SK-N-SH (cell line): ENCODE results near the gene KCNT1. TPM values are rescaled to one million over a fixed set of nuclear protein-coding genes. Genes with fewer than 3 reads are reported as not detected.

Experiments used
- CTCF ChIA-PET: fragments of 300-600, 350-600 bp; formaldehyde crosslinking; extraction: SDS; loops from one replicate; lab custom pipeline; 2021; lab: Yijun Ruan, JAX
- POLR2A ChIA-PET: fragments of 350-600 bp; sonication (Branson Sonifier 250); formaldehyde crosslinking; extraction: SDS; loops from one replicate; lab custom pipeline; 2020; ENCODE audit warnings: antibody characterized with exemption, inconsistent platforms; lab: Yijun Ruan, JAX
- DNase-seq: peaks from one replicate; pipeline ENCODE4 v3.0.0; 2012
- H2AFZ ChIP-seq: fragments of 200-600 bp; sonication (generic); 2 replicates; pipeline ENCODE4 v1.8.1; 2016; ENCODE audit warnings: antibody characterized with exemption, mild to moderate bottlenecking, low read depth
- H3F3A ChIP-seq: fragments of 200-600 bp; sonication (generic); replicated peaks from 2 replicates; pipeline ENCODE3; 2016; ENCODE audit warnings: antibody characterized with exemption, mild to moderate bottlenecking; ENCODE audit not compliant: insufficient read depth
- H3K27ac ChIP-seq, 2 experiments: fragments of 200-500 bp in 1 of 2; fragments of 200-600 bp in 1 of 2; sonication (Bioruptor generic) in 1 of 2; sonication (generic), shearing (Covaris generic) in 1 of 2; 2 replicates each; pipeline versions ENCODE4 v1.5.1 to v1.6.1; 2014 to 2016; ENCODE audit warnings: low read depth in 2 of 2, inconsistent platforms in 1 of 2, low read length in 1 of 2, mild to moderate bottlenecking in 1 of 2, mixed read lengths in 1 of 2
- H3K27me3 ChIP-seq: fragments of 200-600 bp; sonication (generic), shearing (Covaris generic); 2 replicates; pipeline ENCODE4 v1.6.1; 2016; ENCODE audit warnings: mixed run types; ENCODE audit not compliant: insufficient read depth
- H3K36me3 ChIP-seq, 2 experiments: fragments of 200-500 bp in 1 of 2; fragments of 200-600 bp in 1 of 2; sonication (Bioruptor generic) in 1 of 2; sonication (generic) in 1 of 2; replicated peaks in 1 of 2; 2 replicates each; pipeline versions ENCODE3 to v1.5.1; 2014 to 2016; ENCODE audit warnings: low read length in 1 of 2, mild to moderate bottlenecking in 1 of 2; ENCODE audit not compliant: insufficient read depth in 2 of 2, control insufficient read depth in 1 of 2
- H3K4me1 ChIP-seq, 2 experiments: fragments of 200-500 bp in 1 of 2; fragments of 200-600 bp in 1 of 2; sonication (Bioruptor generic) in 1 of 2; sonication (generic), shearing (Covaris generic) in 1 of 2; 2 replicates each; pipeline versions ENCODE4 v1.5.1 to v1.6.1; 2014 to 2016; ENCODE audit warnings: low read depth in 1 of 2, low read length in 1 of 2, mixed run types in 1 of 2; ENCODE audit not compliant: insufficient read depth in 2 of 2, control insufficient read depth in 1 of 2
- H3K4me2 ChIP-seq: fragments of 200-600 bp; sonication (generic), shearing (Covaris generic); 2 replicates; pipeline ENCODE4 v1.6.1; 2017; ENCODE audit warnings: mixed run types
- H3K4me3 ChIP-seq, 2 experiments: fragments of 200-500 bp in 1 of 2; fragments of 200-600 bp in 1 of 2; sonication (Bioruptor generic) in 1 of 2; sonication (generic), shearing (Covaris generic) in 1 of 2; 2 replicates each; pipeline versions ENCODE4 v1.5.1 to v1.8.1; 2014 to 2016; ENCODE audit warnings: low read depth in 2 of 2, inconsistent platforms in 1 of 2, low read length in 1 of 2, mild to moderate bottlenecking in 1 of 2, mixed read lengths in 1 of 2, moderate library complexity in 1 of 2
- H3K79me2 ChIP-seq: fragments of 200-600 bp; sonication (generic); 2 replicates; pipeline ENCODE4 v1.8.1; 2017; ENCODE audit warnings: mild to moderate bottlenecking; ENCODE audit not compliant: insufficient read depth
- H3K9ac ChIP-seq: fragments of 200-600 bp; sonication (generic); 2 replicates; pipeline ENCODE4 v1.6.1; 2017; ENCODE audit warnings: mixed run types
- H3K9me2 ChIP-seq: fragments of 200-600 bp; sonication (generic); 2 replicates; pipeline ENCODE4 v1.6.1; 2017; ENCODE audit warnings: mixed run types
- H3K9me3 ChIP-seq: fragments of 200-600 bp; sonication (generic); 2 replicates; pipeline ENCODE4 v1.6.1; 2017; ENCODE audit warnings: mixed run types, mild to moderate bottlenecking, moderate library complexity
- H4K20me1 ChIP-seq: fragments of 200-600 bp; sonication (generic); 2 replicates; pipeline ENCODE4 v1.6.1; 2017; ENCODE audit warnings: mild to moderate bottlenecking, mixed run types; ENCODE audit not compliant: insufficient read depth
- CHD2 ChIP-seq: fragments of 150-350 bp; IDR thresholded peaks from 2 replicates; pipeline ENCODE4 v1.6.1; 2018; ENCODE audit warnings: low read length; ENCODE audit not compliant: partially characterized antibody
- ELF1 ChIP-seq: IDR thresholded peaks from 2 replicates; pipeline ENCODE4 v1.4.0; 2012
- EP300 ChIP-seq, 2 experiments: IDR thresholded peaks; 2 replicates each; pipeline versions ENCODE4 v1.4.0 to v1.6.1; 2012; ENCODE audit warnings: borderline replicate concordance in 1 of 2, low read depth in 1 of 2, low read length in 1 of 2
- EZH2phosphoT487 ChIP-seq: fragments of 200-600 bp; sonication (generic); IDR thresholded peaks from 2 replicates; pipeline ENCODE4 v1.6.1; 2017; ENCODE audit warnings: low read depth, mixed run types, mild to moderate bottlenecking, antibody characterized with exemption, moderate library complexity, borderline replicate concordance
- FOSL2 ChIP-seq: IDR thresholded peaks from 2 replicates; pipeline ENCODE4 v1.4.0; 2012; ENCODE audit warnings: low read depth, mild to moderate bottlenecking, moderate library complexity, borderline replicate concordance
- FOXM1 ChIP-seq: IDR thresholded peaks from 2 replicates; pipeline ENCODE4 v1.4.0; 2012; ENCODE audit warnings: low read depth, mild to moderate bottlenecking
- GABPA ChIP-seq: IDR thresholded peaks from 2 replicates; pipeline ENCODE4 v1.4.0; 2012; ENCODE audit warnings: low read depth, mild to moderate bottlenecking
- JUND ChIP-seq: IDR thresholded peaks from 2 replicates; pipeline ENCODE4 v1.4.0; 2012
- MEF2A ChIP-seq: IDR thresholded peaks from 2 replicates; pipeline ENCODE4 v1.4.0; 2012; ENCODE audit warnings: low read depth, borderline replicate concordance
- NFIC ChIP-seq: IDR thresholded peaks from 2 replicates; pipeline ENCODE4 v1.4.0; 2012; ENCODE audit warnings: borderline replicate concordance
- NRF1 ChIP-seq: IDR thresholded peaks from 2 replicates; pipeline ENCODE4 v1.6.1; 2012; ENCODE audit warnings: low read depth, mild to moderate bottlenecking, low read length
- POLR2AphosphoS5 ChIP-seq: IDR thresholded peaks from 2 replicates; pipeline ENCODE4 v1.6.1; 2012; ENCODE audit warnings: low read depth, low read length
- RCOR1 ChIP-seq: fragments of 150-350 bp; IDR thresholded peaks from 2 replicates; pipeline ENCODE4 v1.6.1; 2017; ENCODE audit warnings: antibody characterized with exemption, low read length
- RXRA ChIP-seq: IDR thresholded peaks from 2 replicates; pipeline ENCODE4 v1.4.0; 2012; ENCODE audit warnings: low read depth, mild to moderate bottlenecking, borderline replicate concordance
- SIN3A ChIP-seq: IDR thresholded peaks from 2 replicates; pipeline ENCODE4 v1.6.1; 2012; ENCODE audit warnings: low read depth, mild to moderate bottlenecking, low read length, moderate library complexity, borderline replicate concordance
- SMC3 ChIP-seq: IDR thresholded peaks from 2 replicates; pipeline ENCODE4 v1.6.1; 2012; ENCODE audit warnings: low read depth, low read length, improper control_type of control experiment
- TEAD4 ChIP-seq: IDR thresholded peaks from 2 replicates; pipeline ENCODE4 v1.4.0; 2012; ENCODE audit warnings: mild to moderate bottlenecking, borderline replicate concordance; ENCODE audit not compliant: insufficient read depth
- YY1 ChIP-seq: IDR thresholded peaks from 2 replicates; pipeline ENCODE4 v1.4.0; 2012; ENCODE audit warnings: low read depth, mild to moderate bottlenecking
- WGBS: methylation state at CpG from one replicate; pipeline ENCODE4 v1.1.6; 2017; ENCODE audit warnings: low lambda C conversion rate; 5-methylcytosine and 5-hydroxymethylcytosine counted together
- polyA plus RNA-seq, 3 experiments: library from polyadenylated mRNA; depleted of rRNA; stranded (reverse); fragments of >200 nt; gene quantifications; 2 replicates each; pipeline ENCODE4 v1.2.3, GENCODE V29; 2012
- TF ChIP-seq, protein P1 (sequence below): IDR thresholded peaks from 2 replicates; pipeline ENCODE4 v1.4.0; 2012; ENCODE audit warnings: low read depth

KCNT1 gene
- polyA plus RNA-seq, 1 of the 3 experiments (the other 2 are of a cell fraction), result 0.08 TPM

- Histone ChIP-seq H3K27me3 (no peaks in the 10 kb centered on the region), H3K79me2 (no peaks in the 10 kb centered on the region), H2AFZ (no peak overlapping the region), H3K36me3 (no peaks in the 10 kb centered on the region), H4K20me1 (no peaks in the 10 kb centered on the region), H3K9ac (no peak overlapping the region), H3K9me2 (no peaks in the 10 kb centered on the region), H3K4me2 (no peak overlapping the region), H3K4me1 (no peaks in the 10 kb centered on the region; a peak in 1 of 4 replicates), H3F3A (no peaks in the 10 kb centered on the region)
- CTCF ChIA-PET, result no interaction called here
- POLR2A ChIA-PET, result no interaction called here
- no peak for TF ChIP-seq GABPA
- TF ChIP-seq FOSL2, result no peak
- no peak for TF ChIP-seq EZH2phosphoT487
- no peak for TF ChIP-seq MEF2A
- no peak for TF ChIP-seq RXRA
- TF ChIP-seq CHD2, result no peak
- TF ChIP-seq SIN3A, result no peak
- no peak for TF ChIP-seq FOXM1
- TF ChIP-seq NRF1, result no peak
- no peak for TF ChIP-seq SMC3
- TF ChIP-seq, protein P1, sequence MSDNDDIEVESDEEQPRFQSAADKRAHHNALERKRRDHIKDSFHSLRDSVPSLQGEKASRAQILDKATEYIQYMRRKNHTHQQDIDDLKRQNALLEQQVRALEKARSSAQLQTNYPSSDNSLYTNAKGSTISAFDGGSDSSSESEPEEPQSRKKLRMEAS, result no peak
- TF ChIP-seq NFIC, result no peak
- no peak for TF ChIP-seq ELF1
- TF ChIP-seq EP300 (IDR thresholded peaks at IDR 0.05; ENCODE audit: borderline replicate concordance in 1 of 2, low read depth in 1 of 2, low read length in 1 of 2), result no peak
- no peak for TF ChIP-seq RCOR1
- no peak for TF ChIP-seq YY1
- no peak for TF ChIP-seq TEAD4
- no peak for TF ChIP-seq POLR2AphosphoS5
- TF ChIP-seq, all 33 proteins: peak for 0
- H3K9me3 ChIP-seq, result no peaks in the 10 kb centered on the region
- DNase-seq, result no peak
- no peak overlapping the region for H3K27ac ChIP-seq
- H3K4me3 ChIP-seq, result no peak overlapping the region
- 68% methylated on average over 10 of the region's 12 CpGs for WGBS
Observed at GRCh38 chr9:135760465-135760864, 58.5 kb downstream of the KCNT1 start.

GRCh38 chr9:135761150-135761844 lies 59.3 kb downstream of the KCNT1 start:
- ChIA-PET CTCF (no interaction called here), POLR2A (no interaction called here)
- no peaks in the 10 kb centered on the region for H3K9me3 ChIP-seq

More at GRCh38 chr9:135761150-135761844, 59.3 kb downstream of the KCNT1 start:
- no peak for TF ChIP-seq JUND
- H3K4me2 ChIP-seq, result no peak overlapping the region
- H3K36me3 ChIP-seq, result no peaks in the 10 kb centered on the region
- H2AFZ ChIP-seq, result no peak overlapping the region
- no peaks in the 10 kb centered on the region for H3K9me2 ChIP-seq
- no peak for DNase-seq
- no peak overlapping the region for H3K27ac ChIP-seq
- H3K9ac ChIP-seq, result no peak overlapping the region
- no peak overlapping the region for H3K4me3 ChIP-seq
- no peaks in the 10 kb centered on the region for H3F3A ChIP-seq
- no peaks in the 10 kb centered on the region for H4K20me1 ChIP-seq
- WGBS, result 48% methylated on average over 14 of the region's 20 CpGs
- H3K27me3 ChIP-seq, result no peaks in the 10 kb centered on the region
- H3K79me2 ChIP-seq, result no peaks in the 10 kb centered on the region
- no peaks in the 10 kb centered on the region; a peak in 1 of 4 replicates for H3K4me1 ChIP-seq
